Neuronal stem cell (in vitro differentiated cells): ENCODE results near the gene REPIN1.

ENCODE experiments used
- DNase-seq: peaks from one replicate; pipeline ENCODE4 v3.0.0-alpha.2; 2013; ENCODE audit warnings: low spot score
- H2AFZ ChIP-seq: one replicate; pipeline ENCODE4 v1.6.1; 2013; ENCODE audit warnings: mild to moderate bottlenecking, low read length, inconsistent platforms
- H2AK5ac ChIP-seq: 2 replicates; pipeline ENCODE4 v1.6.1; 2013; ENCODE audit warnings: low read depth, mild to moderate bottlenecking, inconsistent platforms, low read length, moderate library complexity, mixed read lengths
- H2BK120ac ChIP-seq: 2 replicates; pipeline ENCODE4 v1.6.1; 2013; ENCODE audit warnings: low read depth, mild to moderate bottlenecking, inconsistent platforms, low read length, moderate library complexity, mixed read lengths
- H2BK12ac ChIP-seq: one replicate; pipeline ENCODE4 v1.6.1; 2013; ENCODE audit warnings: low read length, inconsistent platforms
- H2BK15ac ChIP-seq: 2 replicates; pipeline ENCODE4 v1.6.1; 2013; ENCODE audit warnings: mild to moderate bottlenecking, low read length, inconsistent platforms, mixed read lengths
- H2BK5ac ChIP-seq: one replicate; pipeline ENCODE4 v1.6.1; 2013; ENCODE audit warnings: inconsistent platforms, mild to moderate bottlenecking, low read length, moderate library complexity
- H3K14ac ChIP-seq: one replicate; pipeline ENCODE4 v1.6.1; 2013; ENCODE audit warnings: low read length, inconsistent platforms
- H3K18ac ChIP-seq: 2 replicates; pipeline ENCODE4 v1.6.1; 2013; ENCODE audit warnings: low read length, inconsistent platforms
- H3K23ac ChIP-seq: 2 replicates; pipeline ENCODE4 v1.6.1; 2013; ENCODE audit warnings: low read depth, mild to moderate bottlenecking, mixed read lengths, low read length, inconsistent platforms; ENCODE audit not compliant: poor library complexity
- H3K27ac ChIP-seq: replicated peaks from 3 replicates; pipeline ENCODE4 v1.5.1; 2013; ENCODE audit warnings: low read length, inconsistent platforms
- H3K27me3 ChIP-seq, 3 experiments: 2 replicates each; pipeline ENCODE4 v1.6.1; 2013; ENCODE audit warnings: low read length in 3 of 3, mild to moderate bottlenecking in 2 of 3, inconsistent platforms in 1 of 3, low read depth in 1 of 3, mixed read lengths in 1 of 3, moderate library complexity in 1 of 3; ENCODE audit not compliant: control insufficient read depth in 3 of 3, insufficient read depth in 3 of 3
- H3K36me3 ChIP-seq, 2 donors: replicated peaks in 1 of 2; 2 replicates each; pipeline ENCODE4 v1.6.1; 2013; ENCODE audit warnings: low read length in 2 of 2; ENCODE audit not compliant: control insufficient read depth in 2 of 2, insufficient read depth in 2 of 2
- H3K4ac ChIP-seq: 2 replicates; pipeline ENCODE4 v1.6.1; 2013; ENCODE audit warnings: inconsistent platforms, mild to moderate bottlenecking, low read length, moderate library complexity
- H3K4me1 ChIP-seq, 2 donors: 1 replicate in 1 of 2; 2 replicates in 1 of 2; pipeline ENCODE4 v1.6.1; 2013; ENCODE audit warnings: low read length in 2 of 2, low read depth in 1 of 2; ENCODE audit not compliant: control insufficient read depth in 2 of 2, insufficient read depth in 1 of 2
- H3K4me2 ChIP-seq: one replicate; pipeline ENCODE4 v1.6.1; 2013; ENCODE audit warnings: mild to moderate bottlenecking, low read length, inconsistent platforms; ENCODE audit not compliant: insufficient read depth, poor library complexity, severe bottlenecking
- H3K4me3 ChIP-seq, 2 donors: 2 replicates each; pipeline ENCODE4 v1.5.1; 2013; ENCODE audit warnings: low read length in 2 of 2, mild to moderate bottlenecking in 2 of 2, inconsistent platforms in 1 of 2, moderate library complexity in 1 of 2
- H3K79me1 ChIP-seq: one replicate; pipeline ENCODE4 v1.6.1; 2013; ENCODE audit warnings: low read depth, mild to moderate bottlenecking, inconsistent platforms, low read length, moderate library complexity
- H3K9ac ChIP-seq: one replicate; pipeline ENCODE4 v1.6.1; 2013; ENCODE audit warnings: mild to moderate bottlenecking, low read depth, low read length, inconsistent platforms; ENCODE audit not compliant: poor library complexity
- H3K9me3 ChIP-seq, 2 donors: replicated peaks in 1 of 2; 2 replicates each; pipeline versions ENCODE3 to v1.6.1; 2013; ENCODE audit warnings: low read length in 2 of 2, mild to moderate bottlenecking in 2 of 2, inconsistent platforms in 1 of 2, low read depth in 1 of 2, mixed read lengths in 1 of 2, moderate library complexity in 1 of 2; ENCODE audit not compliant: control insufficient read depth in 2 of 2, insufficient read depth in 1 of 2
- H4K8ac ChIP-seq: one replicate; pipeline ENCODE4 v1.6.1; 2013; ENCODE audit warnings: low read depth, mild to moderate bottlenecking, inconsistent platforms, low read length, moderate library complexity
- H4K91ac ChIP-seq: one replicate; pipeline ENCODE4 v1.6.1; 2013; ENCODE audit warnings: low read length, low read depth, mild to moderate bottlenecking, inconsistent platforms; ENCODE audit not compliant: poor library complexity
- WGBS, 2 donors: extraction: QIAGEN DNeasy Blood & Tissue Kit; methylation state at CpG; one replicate each; pipeline ENCODE4 v1.1.7; 2013; ENCODE audit warnings: missing lambda C conversion rate in 2 of 2, mixed read lengths in 1 of 2; ENCODE audit not compliant: insufficient read length in 2 of 2, insufficient replicate concordance in 1 of 2; ENCODE audit errors: extremely low coverage in 2 of 2; 5-methylcytosine and 5-hydroxymethylcytosine counted together

The REPIN1 gene

GRCh38 chr7:150372271-150373048, 3.8 kb downstream of the REPIN1 start:
- Histone ChIP-seq H3K14ac (peak overlapping the region; percentile 51), H3K27me3 (no peaks in the 10 kb centered on the region), H3K36me3 (peaks cover 38 to 60% of the 10 kb centered on the region in 2 donors), H4K91ac (no peak overlapping the region), H3K4ac (no peak overlapping the region), H4K8ac (peak overlapping the region; percentile 97), H3K4me2 (no peak overlapping the region), H2BK120ac (no peak overlapping the region), H3K23ac (peak overlapping the region; percentile 97), H2BK5ac (no peak overlapping the region), H3K4me3 (peak overlapping the region in 1 of 2 donors; percentile 32), H2AFZ (no peak overlapping the region), H2AK5ac (no peak overlapping the region), H3K79me1 (peaks cover 23% of the 10 kb centered on the region), H3K4me1 (peaks cover 16 to 23% of the 10 kb centered on the region in 2 donors), H2BK15ac (no peak overlapping the region), H3K27ac (no peak overlapping the region), H3K9ac (no peak overlapping the region), H2BK12ac (no peak overlapping the region), H3K18ac (no peak overlapping the region), H3K9me3 (no peaks in the 10 kb centered on the region)
- no CpG with 5 or more reads among the region's 79 CpGs for WGBS, 2 donors
- DNase-seq = no peak

- Histone ChIP-seq H3K79me1 (peaks cover 23% of the 10 kb centered on the region), H3K27ac (no peak overlapping the region), H2BK15ac (no peak overlapping the region), H4K8ac (peak overlapping the region; percentile 97), H3K4me3 (no peak overlapping the region), H3K14ac (no peak overlapping the region), H3K9ac (no peak overlapping the region), H4K91ac (no peak overlapping the region), H3K18ac (no peak overlapping the region), H3K4me2 (no peak overlapping the region), H3K4me1 (peaks cover 18 to 27% of the 10 kb centered on the region in 2 donors), H2BK120ac (no peak overlapping the region), H3K4ac (no peak overlapping the region), H3K9me3 (no peaks in the 10 kb centered on the region), H2AK5ac (no peak overlapping the region), H2BK12ac (no peak overlapping the region), H3K27me3 (no peaks in the 10 kb centered on the region), H3K36me3 (peaks cover 38 to 60% of the 10 kb centered on the region in 2 donors), H2AFZ (no peak overlapping the region), H3K23ac (peak overlapping the region; percentile 97), H2BK5ac (no peak overlapping the region)
- no CpG with 5 or more reads among the region's 21 CpGs for WGBS, 2 donors
- DNase-seq = no peak
Measured at GRCh38 chr7:150373049-150373801, 4.6 kb downstream of the REPIN1 start.

GRCh38 chr7:150374026-150374425, 5.4 kb downstream of the REPIN1 start:
- H3K14ac ChIP-seq = no peak overlapping the region
- peaks cover 21% of the 10 kb centered on the region for H3K79me1 ChIP-seq
- no peak overlapping the region for H3K23ac ChIP-seq
- no peak overlapping the region for H2BK5ac ChIP-seq
- no peaks in the 10 kb centered on the region for H3K9me3 ChIP-seq
- H3K4ac ChIP-seq = no peak overlapping the region
- H3K36me3 ChIP-seq = peaks cover 38 to 60% of the 10 kb centered on the region in 2 donors
- no peak overlapping the region for H2BK15ac ChIP-seq
- H2AK5ac ChIP-seq = no peak overlapping the region
- no peak overlapping the region for H2BK12ac ChIP-seq
- H3K27ac ChIP-seq = no peak overlapping the region
- H4K91ac ChIP-seq = no peak overlapping the region
- no peak overlapping the region for H4K8ac ChIP-seq
- H3K4me3 ChIP-seq = no peak overlapping the region
- H3K4me1 ChIP-seq = peaks cover 20 to 29% of the 10 kb centered on the region in 2 donors
- H3K27me3 ChIP-seq = no peaks in the 10 kb centered on the region
- no peak overlapping the region for H3K18ac ChIP-seq
- H2AFZ ChIP-seq = no peak overlapping the region
- no peak overlapping the region for H3K9ac ChIP-seq
- no peak overlapping the region for H2BK120ac ChIP-seq
- no peak overlapping the region for H3K4me2 ChIP-seq
- no CpG with 5 or more reads among the region's 4 CpGs for WGBS, 2 donors
- DNase-seq = no peak

GRCh38 chr7:150374472-150374871, 5.8 kb downstream of the REPIN1 start:
- Histone ChIP-seq H3K9me3 (no peaks in the 10 kb centered on the region), H2AFZ (no peak overlapping the region), H3K27me3 (no peaks in the 10 kb centered on the region), H3K36me3 (peaks cover 38 to 60% of the 10 kb centered on the region in 2 donors), H3K14ac (no peak overlapping the region), H3K27ac (no peak overlapping the region), H2BK12ac (no peak overlapping the region), H3K4me3 (no peak overlapping the region), H3K9ac (no peak overlapping the region), H2BK5ac (no peak overlapping the region), H4K8ac (no peak overlapping the region), H3K4me1 (peaks cover 20 to 29% of the 10 kb centered on the region in 2 donors), H3K4ac (no peak overlapping the region), H3K18ac (no peak overlapping the region), H3K79me1 (peaks cover 21% of the 10 kb centered on the region), H2BK15ac (no peak overlapping the region), H3K4me2 (no peak overlapping the region), H2BK120ac (no peak overlapping the region), H2AK5ac (no peak overlapping the region), H4K91ac (no peak overlapping the region), H3K23ac (no peak overlapping the region)
- no CpG with 5 or more reads among the region's 5 CpGs for WGBS, 2 donors
- no peak for DNase-seq
